Stimulated activated naive CD8-positive, alpha-beta T cell treated with anti-CD3 and anti-CD28 coated beads, Interleukin-15, amount 100 ng/mL, for 72 hours (primary cell): ENCODE measurements around the gene CCSER2.
"Not testable (repeated sequence)": the region's sequence is repeated elsewhere in the genome, so short reads cannot be mapped to it uniquely, and the experiment has no call there.

Source experiments
- ATAC-seq: fragments of 150-1000 bp; cut with Tn5 transposase; 2 replicates; pipeline ENCODE4 v1.10.0; 2021; ENCODE audit warnings: mild to moderate bottlenecking, moderate library complexity
- DNase-seq, 2 donors: peaks; one replicate each; pipeline ENCODE4 v3.0.0; 2021 to 2022
- H3K27ac Mint-ChIP-seq, 2 donors: one replicate each; pipeline ENCODE4 v1.8.0; 2022; ENCODE audit warnings: mild to moderate bottlenecking in 2 of 2, mixed read lengths in 2 of 2, moderate library complexity in 2 of 2
- H3K27me3 Mint-ChIP-seq: one replicate; pipeline ENCODE4 v1.8.0; 2022; ENCODE audit warnings: mixed read lengths
- H3K4me1 Mint-ChIP-seq: one replicate; pipeline ENCODE4 v1.8.0; 2022; ENCODE audit warnings: mild to moderate bottlenecking, mixed read lengths
- H3K4me3 Mint-ChIP-seq, 2 donors: one replicate each; pipeline ENCODE4 v1.8.0; 2022; ENCODE audit warnings: mild to moderate bottlenecking in 2 of 2, mixed read lengths in 2 of 2, moderate library complexity in 1 of 2
- H3K9me3 Mint-ChIP-seq, 2 donors: one replicate each; pipeline ENCODE4 v1.8.0; 2022; ENCODE audit warnings: mixed read lengths in 2 of 2

Gene CCSER2

GRCh38 chr10:84388148-84388547 lies 59.8 kb downstream of the CCSER2 start:
- DNase-seq (no peak), ATAC-seq (no peak)
- Mint-ChIP-seq H3K27ac (no peak overlapping the region), H3K9me3 (peaks cover 9 to 17% of the 10 kb centered on the region in 2 donors), H3K27me3 (no peaks in the 10 kb centered on the region), H3K4me3 (no peak overlapping the region), H3K4me1 (peaks cover 40% of the 10 kb centered on the region)

GRCh38 chr10:84390364-84390763 lies 62.0 kb downstream of the CCSER2 start:
- Mint-ChIP-seq H3K4me1 (peaks cover 38% of the 10 kb centered on the region), H3K27ac (no peak overlapping the region), H3K9me3 (peaks cover 0 to 5% of the 10 kb centered on the region in 2 donors), H3K27me3 (no peaks in the 10 kb centered on the region), H3K4me3 (no peak overlapping the region)
- DNase-seq (no peak), ATAC-seq (no peak)

GRCh38 chr10:84391326-84391725 lies 62.9 kb downstream of the CCSER2 start:
- no peaks in the 10 kb centered on the region for H3K9me3 Mint-ChIP-seq
- ATAC-seq: no peak
- no peak overlapping the region for H3K27ac Mint-ChIP-seq
- no peak for DNase-seq
- H3K4me1 Mint-ChIP-seq: peaks cover 42% of the 10 kb centered on the region
- no peaks in the 10 kb centered on the region for H3K27me3 Mint-ChIP-seq
- H3K4me3 Mint-ChIP-seq: no peak overlapping the region

DNA sequence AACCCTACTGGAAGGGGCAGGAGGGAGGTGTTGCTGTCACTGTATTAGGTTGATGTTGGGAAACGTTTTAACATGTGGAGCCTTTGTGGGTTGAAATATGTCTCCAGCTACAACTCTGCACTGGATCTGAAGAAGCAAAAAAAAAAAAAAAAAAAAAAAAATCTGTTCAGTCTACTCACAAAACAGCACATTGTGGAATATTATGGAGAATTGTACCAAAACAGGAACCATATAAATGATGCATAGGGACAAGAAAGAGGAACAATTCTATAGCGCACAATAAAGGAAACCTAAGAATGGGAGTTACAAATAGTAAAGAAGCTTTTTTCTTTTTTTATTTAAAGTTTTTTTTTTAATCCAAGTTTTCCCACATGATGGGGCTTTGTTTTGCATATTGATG lies 63.8 kb downstream of the CCSER2 start:
- Mint-ChIP-seq H3K27ac (no peak overlapping the region), H3K4me1 (peaks cover 49% of the 10 kb centered on the region)

DNA sequence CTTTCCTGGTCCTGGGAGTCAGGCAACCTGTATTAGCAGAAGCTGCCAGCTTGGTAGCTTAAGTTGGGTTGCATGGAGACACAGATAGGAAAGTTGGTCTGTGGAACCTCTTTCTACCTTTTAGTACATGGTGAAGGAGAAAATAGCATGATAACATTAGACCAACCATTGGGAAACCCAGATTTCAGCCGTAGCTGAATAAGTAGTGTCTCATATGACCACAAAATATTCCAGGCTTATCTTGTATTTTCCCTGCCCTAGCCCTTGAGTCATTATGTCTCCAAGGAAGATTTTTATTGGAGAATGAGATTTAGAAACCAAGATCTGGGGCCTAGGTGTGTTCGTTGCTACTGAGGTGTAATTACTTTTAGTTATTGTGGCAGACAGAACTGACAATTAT lies 67.2 kb downstream of the CCSER2 start:
- Mint-ChIP-seq H3K9me3 (peaks cover 5 to 14% of the 10 kb centered on the region in 2 donors), H3K4me1 (peaks cover 53% of the 10 kb centered on the region), H3K4me3 (no peak overlapping the region), H3K27ac (no peak overlapping the region), H3K27me3 (no peaks in the 10 kb centered on the region)
- DNase-seq (no peak), ATAC-seq (no peak)

More for the DNA sequence above, 63.8 kb downstream of the CCSER2 start:
- DNase-seq (no peak), ATAC-seq (no peak)
- Mint-ChIP-seq H3K27me3 (no peaks in the 10 kb centered on the region), H3K4me3 (no peak overlapping the region), H3K9me3 (no peaks in the 10 kb centered on the region)

- Mint-ChIP-seq H3K4me3 (no peak overlapping the region), H3K9me3 (peaks cover 5 to 14% of the 10 kb centered on the region in 2 donors), H3K27ac (peak overlapping the region in 1 of 2 donors; percentile 2), H3K4me1 (peaks cover 33% of the 10 kb centered on the region), H3K27me3 (no peaks in the 10 kb centered on the region)
- DNase-seq (no peak), ATAC-seq (no peak)
Measured at GRCh38 chr10:84397735-84398144, 69.4 kb downstream of the CCSER2 start.

DNA sequence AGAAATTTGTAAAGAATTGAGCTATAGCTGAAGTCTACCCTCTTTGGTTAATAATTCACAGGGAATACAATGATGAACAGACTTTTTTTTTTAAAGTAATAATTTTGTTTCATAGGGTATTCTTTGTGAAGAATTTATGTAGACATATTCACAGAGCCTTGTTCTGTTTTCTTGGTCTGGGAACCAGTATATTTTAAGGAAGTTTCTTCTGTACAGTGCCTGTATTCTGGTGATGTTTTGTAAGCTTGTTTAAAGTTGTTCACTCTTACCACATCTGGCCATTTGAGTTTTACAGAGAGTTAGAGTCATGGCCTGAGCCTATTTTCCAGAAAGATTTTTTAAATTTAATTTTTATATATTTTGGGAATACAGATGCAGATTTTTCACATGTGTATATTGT lies 70.3 kb downstream of the CCSER2 start:
- ATAC-seq (no peak), DNase-seq (no peak)
- H3K4me3 Mint-ChIP-seq: no peak overlapping the region
- peaks cover 26% of the 10 kb centered on the region for H3K4me1 Mint-ChIP-seq
- H3K27me3 Mint-ChIP-seq: no peaks in the 10 kb centered on the region
- H3K9me3 Mint-ChIP-seq: peaks cover 5 to 14% of the 10 kb centered on the region in 2 donors
- H3K27ac Mint-ChIP-seq: no peak overlapping the region

DNA sequence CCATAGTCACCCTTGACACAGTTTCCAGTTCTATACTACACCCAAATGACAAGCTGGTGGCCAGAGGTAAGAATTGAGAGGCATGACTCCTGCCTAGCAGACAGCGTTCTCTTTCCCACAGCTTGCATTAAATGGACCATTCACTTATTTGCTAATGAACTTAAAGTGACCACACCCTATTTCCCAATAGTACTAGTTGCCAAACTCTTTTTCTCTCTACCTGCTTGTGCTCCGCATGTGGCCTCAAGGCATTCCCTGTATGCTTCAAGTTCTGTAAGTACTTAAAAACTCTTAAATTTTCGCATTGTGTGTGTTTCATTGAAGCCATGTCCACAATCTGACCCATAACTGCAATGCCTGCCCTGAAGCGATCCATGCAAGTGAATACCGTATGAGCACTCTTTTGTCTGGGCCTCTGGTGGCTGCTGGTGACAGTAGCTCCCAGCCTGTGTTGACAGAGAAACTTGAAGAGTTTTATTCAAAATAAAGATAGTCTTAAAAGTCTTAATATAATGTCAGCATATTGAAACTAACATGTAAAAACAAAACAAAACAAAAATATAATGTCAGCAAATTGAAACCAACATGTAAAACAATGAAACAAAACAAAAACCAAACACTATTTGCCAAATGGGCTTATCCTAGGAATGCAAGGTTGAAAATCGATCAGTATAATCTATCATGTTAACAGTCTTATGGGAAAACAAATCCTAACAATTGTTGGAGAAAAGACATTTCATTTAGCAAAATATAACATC lies 73.6 kb downstream of the CCSER2 start:
- Mint-ChIP-seq H3K4me3 (no peak overlapping the region), H3K27ac (no peak overlapping the region), H3K9me3 (peaks cover 5 to 14% of the 10 kb centered on the region in 2 donors), H3K4me1 (peaks cover 30% of the 10 kb centered on the region), H3K27me3 (no peaks in the 10 kb centered on the region)
- ATAC-seq (no peak), DNase-seq (no peak)

DNA sequence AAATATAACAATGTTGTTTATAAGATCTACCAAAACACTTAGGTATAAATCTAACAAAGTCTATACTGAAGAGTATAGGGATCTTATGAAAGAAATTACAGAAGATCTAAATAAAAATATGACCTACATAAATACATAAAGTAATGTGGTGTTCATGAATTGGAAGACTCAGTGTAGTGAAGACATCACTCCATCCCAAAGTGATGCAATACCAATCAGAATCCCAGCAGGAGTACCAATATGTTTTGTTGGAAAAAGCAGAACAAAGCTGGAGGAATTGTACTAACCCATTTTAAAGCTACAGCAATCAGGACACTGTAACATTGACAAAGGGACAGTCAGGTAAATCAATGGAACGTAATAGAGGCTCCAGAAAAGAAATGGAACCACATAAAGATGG lies 76.4 kb downstream of the CCSER2 start:
- Mint-ChIP-seq H3K4me3 (no peak overlapping the region), H3K9me3 (peaks cover 3 to 5% of the 10 kb centered on the region in 2 donors), H3K4me1 (peaks cover 23% of the 10 kb centered on the region), H3K27ac (no peak overlapping the region), H3K27me3 (no peaks in the 10 kb centered on the region)
- DNase-seq (no peak), ATAC-seq (no peak)

DNA sequence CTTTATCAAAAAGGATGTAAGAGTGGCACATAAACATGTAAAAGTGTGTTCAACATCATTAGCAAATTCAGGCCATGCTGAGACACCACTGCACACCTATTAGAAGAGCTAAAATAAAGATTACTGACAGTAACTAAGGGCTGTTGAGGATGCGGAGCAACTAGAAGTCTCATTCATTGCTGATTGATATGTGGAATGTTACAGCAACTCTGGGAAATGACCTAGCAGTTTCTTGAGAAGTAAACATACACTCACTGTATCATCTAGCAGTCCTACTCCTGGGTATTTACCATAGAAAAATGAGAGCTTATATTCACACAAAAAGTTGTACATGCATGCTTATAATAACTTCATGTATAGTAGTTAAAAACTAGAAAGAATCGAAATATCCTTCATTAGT lies 77.3 kb downstream of the CCSER2 start:
- peaks cover 23% of the 10 kb centered on the region for H3K4me1 Mint-ChIP-seq
- no peak for ATAC-seq

DNA sequence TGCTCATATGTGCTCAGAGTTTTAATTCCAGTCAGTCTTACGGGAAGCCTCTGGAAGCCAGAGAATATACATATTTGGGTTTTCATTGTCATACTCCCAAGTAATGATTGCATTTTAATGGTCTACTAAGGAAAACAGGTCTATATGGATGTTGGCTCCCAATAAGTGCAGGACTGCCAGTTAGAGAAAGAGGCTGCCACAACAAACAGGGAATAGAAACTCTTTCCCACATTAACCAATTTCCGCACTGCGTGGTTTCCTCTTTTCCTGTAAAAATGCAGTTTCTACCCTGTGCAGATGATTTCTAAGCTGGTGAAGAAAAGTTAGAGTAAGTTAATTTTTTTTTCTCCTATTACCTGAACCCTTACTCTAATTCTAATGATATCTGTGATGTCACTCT lies 78.2 kb downstream of the CCSER2 start:
- H3K27ac Mint-ChIP-seq: peak overlapping the region in 1 of 2 donors; percentile 14
- H3K27me3 Mint-ChIP-seq: no peaks in the 10 kb centered on the region
- DNase-seq (no peak), ATAC-seq (no peak)
- no peak overlapping the region for H3K4me3 Mint-ChIP-seq
- peaks cover 18 to 19% of the 10 kb centered on the region in 2 donors for H3K9me3 Mint-ChIP-seq
- H3K4me1 Mint-ChIP-seq: peaks cover 23% of the 10 kb centered on the region

More for the DNA sequence above, 77.3 kb downstream of the CCSER2 start:
- H3K27ac Mint-ChIP-seq: no peak overlapping the region
- DNase-seq: no peak
- peaks cover 9 to 11% of the 10 kb centered on the region in 2 donors for H3K9me3 Mint-ChIP-seq
- H3K27me3 Mint-ChIP-seq: no peaks in the 10 kb centered on the region
- H3K4me3 Mint-ChIP-seq: no peak overlapping the region

- Mint-ChIP-seq H3K4me3 (no peak overlapping the region), H3K9me3 (peaks cover 28% of the 10 kb centered on the region in 2 donors), H3K27me3 (no peaks in the 10 kb centered on the region), H3K4me1 (peaks cover 27% of the 10 kb centered on the region), H3K27ac (no peak overlapping the region)
- ATAC-seq (no peak), DNase-seq (no peak)
Measured at GRCh38 chr10:84407388-84408049, 79.1 kb downstream of the CCSER2 start.

DNA sequence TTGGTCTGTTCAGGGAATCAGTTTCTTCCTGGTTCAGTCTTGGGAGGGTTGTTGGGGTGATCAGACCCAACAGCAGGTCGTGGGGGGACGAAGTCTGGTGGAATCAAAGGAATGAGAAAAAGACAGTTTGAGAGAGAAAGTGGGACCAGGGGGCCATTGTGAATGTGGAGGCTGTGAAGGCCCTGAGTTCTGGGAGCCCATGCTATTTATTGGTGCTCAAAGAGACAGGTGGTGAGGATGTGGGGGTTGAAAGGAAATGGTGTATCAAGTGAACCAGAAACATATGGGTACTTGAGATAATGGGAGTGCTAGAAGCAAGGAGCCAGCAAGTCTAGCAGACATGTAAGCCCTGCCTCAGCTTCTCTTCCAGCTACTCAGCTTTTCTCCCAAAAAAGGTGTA lies 84.1 kb downstream of the CCSER2 start:
- no peak for DNase-seq
- no peak for ATAC-seq
- H3K4me1 Mint-ChIP-seq: peaks cover 20% of the 10 kb centered on the region
- H3K4me3 Mint-ChIP-seq: no peak overlapping the region
- no peaks in the 10 kb centered on the region for H3K27me3 Mint-ChIP-seq
- peak overlapping the region; percentile 19 to 29 for H3K27ac Mint-ChIP-seq
- H3K9me3 Mint-ChIP-seq: peaks cover 51 to 57% of the 10 kb centered on the region in 2 donors

DNA sequence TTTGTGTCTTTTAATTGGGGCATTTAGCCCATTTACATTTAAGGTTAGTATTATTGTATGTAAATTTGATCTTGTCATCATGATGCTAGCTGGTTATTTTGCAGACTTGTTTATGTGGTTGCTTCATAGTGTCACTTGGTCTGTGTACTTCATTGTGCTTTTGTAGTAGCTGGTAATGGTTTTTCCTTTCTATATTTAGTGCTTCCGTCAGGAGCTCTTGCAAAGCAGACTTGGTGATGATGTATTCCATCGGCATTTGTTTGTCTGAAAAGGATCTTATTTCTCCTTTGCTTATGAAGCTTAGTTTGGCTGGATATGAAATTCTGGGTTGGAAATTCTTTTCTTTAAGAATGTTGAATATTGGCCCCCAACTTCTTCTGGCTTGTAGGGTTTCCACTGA lies 85.7 kb downstream of the CCSER2 start:
- H3K9me3 Mint-ChIP-seq: peaks cover 52 to 57% of the 10 kb centered on the region in 2 donors
- H3K4me1 Mint-ChIP-seq: peaks cover 19% of the 10 kb centered on the region

DNA sequence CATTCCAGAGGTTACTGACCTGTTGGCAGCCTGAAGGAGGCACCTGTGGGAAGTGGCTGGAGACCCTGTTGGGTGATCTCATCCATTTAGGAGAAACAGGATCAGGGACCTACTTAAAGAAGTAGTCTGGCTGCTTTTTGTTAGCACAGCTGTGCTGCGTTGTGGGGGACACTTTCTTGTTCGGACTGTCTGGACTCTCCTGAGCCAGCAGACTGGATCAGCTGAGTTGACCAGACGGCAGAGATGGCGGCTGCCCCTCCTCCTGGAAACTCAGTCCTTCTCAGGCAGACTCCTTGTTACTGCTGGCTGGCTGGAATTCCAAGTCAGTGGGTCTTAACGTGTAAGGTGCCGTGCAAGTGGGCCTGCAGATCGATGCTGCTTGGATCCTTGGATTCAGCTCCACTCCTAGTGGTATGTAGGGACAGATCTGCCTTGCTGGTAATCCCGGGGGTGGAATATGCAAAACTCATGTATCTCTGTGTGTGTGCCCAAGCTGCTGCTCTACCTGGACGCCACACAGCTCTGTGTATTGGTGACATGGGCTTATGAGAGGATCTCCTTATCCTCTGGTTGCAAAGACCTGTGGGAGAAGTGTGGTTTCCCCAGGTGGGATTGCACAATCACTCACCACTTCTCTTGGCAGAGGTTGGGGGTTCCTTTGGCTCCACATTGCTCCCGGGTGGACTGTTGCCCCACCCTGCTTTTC lies 87.3 kb downstream of the CCSER2 start:
- ATAC-seq (no peak), DNase-seq (no peak)
- H3K27ac Mint-ChIP-seq: no peak overlapping the region
- peaks cover 19% of the 10 kb centered on the region for H3K4me1 Mint-ChIP-seq
- no peak overlapping the region for H3K4me3 Mint-ChIP-seq
- H3K9me3 Mint-ChIP-seq: peaks cover 50 to 63% of the 10 kb centered on the region in 2 donors
- no peaks in the 10 kb centered on the region for H3K27me3 Mint-ChIP-seq

More for the DNA sequence above, 85.7 kb downstream of the CCSER2 start:
- DNase-seq, ATAC-seq, H3K27ac Mint-ChIP-seq, H3K4me3 Mint-ChIP-seq, H3K27me3 Mint-ChIP-seq: not testable (repeated sequence)

DNA sequence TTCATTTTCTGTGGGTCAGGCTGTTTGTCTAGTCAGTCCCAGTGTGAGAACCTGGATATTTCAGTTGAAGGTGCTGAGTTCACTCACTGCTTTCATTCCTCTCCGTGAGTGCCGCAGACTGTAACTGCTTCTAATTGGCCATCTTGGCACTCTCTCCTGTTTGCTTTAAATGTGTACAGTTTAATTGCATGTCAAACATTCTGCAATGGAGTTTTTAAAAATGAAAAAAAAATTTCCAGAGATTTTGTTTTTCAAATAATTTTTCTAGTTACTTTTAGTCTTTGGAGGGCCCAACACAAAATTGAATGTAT lies 87.8 kb downstream of the CCSER2 start:
- DNase-seq (no peak), ATAC-seq (no peak)
- H3K27ac Mint-ChIP-seq: no peak overlapping the region
- H3K4me1 Mint-ChIP-seq: peaks cover 19% of the 10 kb centered on the region
- H3K27me3 Mint-ChIP-seq: no peaks in the 10 kb centered on the region
- peaks cover 49 to 63% of the 10 kb centered on the region in 2 donors for H3K9me3 Mint-ChIP-seq
- H3K4me3 Mint-ChIP-seq: no peak overlapping the region
